Body of pancreas (tissue), 4 donors: ENCODE data around the gene CHRNG.

Experiments used
- POLR2A ChIP-seq, 3 donors: fragments of 450-650 bp; IDR thresholded peaks; one replicate each; pipeline ENCODE4 v1.6.1; 2016; ENCODE audit warnings: antibody characterized with exemption in 3 of 3, mild to moderate bottlenecking in 2 of 3
- TF ChIP-seq, protein P1 (sequence below), 7 experiments: fragments of 450-650 bp in 4 of 7; fragments of 200-600 bp in 3 of 7; sonication (generic) in 3 of 7; IDR thresholded peaks; one replicate each; pipeline ENCODE4 v1.5.1; 2016 to 2019; ENCODE audit warnings: antibody characterized with exemption in 7 of 7

GRCh38 chr2:232530626-232531260 is 8.7 kb upstream of the CHRNG start:
- TF ChIP-seq, protein P1, sequence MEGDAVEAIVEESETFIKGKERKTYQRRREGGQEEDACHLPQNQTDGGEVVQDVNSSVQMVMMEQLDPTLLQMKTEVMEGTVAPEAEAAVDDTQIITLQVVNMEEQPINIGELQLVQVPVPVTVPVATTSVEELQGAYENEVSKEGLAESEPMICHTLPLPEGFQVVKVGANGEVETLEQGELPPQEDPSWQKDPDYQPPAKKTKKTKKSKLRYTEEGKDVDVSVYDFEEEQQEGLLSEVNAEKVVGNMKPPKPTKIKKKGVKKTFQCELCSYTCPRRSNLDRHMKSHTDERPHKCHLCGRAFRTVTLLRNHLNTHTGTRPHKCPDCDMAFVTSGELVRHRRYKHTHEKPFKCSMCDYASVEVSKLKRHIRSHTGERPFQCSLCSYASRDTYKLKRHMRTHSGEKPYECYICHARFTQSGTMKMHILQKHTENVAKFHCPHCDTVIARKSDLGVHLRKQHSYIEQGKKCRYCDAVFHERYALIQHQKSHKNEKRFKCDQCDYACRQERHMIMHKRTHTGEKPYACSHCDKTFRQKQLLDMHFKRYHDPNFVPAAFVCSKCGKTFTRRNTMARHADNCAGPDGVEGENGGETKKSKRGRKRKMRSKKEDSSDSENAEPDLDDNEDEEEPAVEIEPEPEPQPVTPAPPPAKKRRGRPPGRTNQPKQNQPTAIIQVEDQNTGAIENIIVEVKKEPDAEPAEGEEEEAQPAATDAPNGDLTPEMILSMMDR (IDR thresholded peaks at IDR 0.05), result no peak
- TF ChIP-seq POLR2A (IDR thresholded peaks at IDR 0.05), result no peak
